Hepatocyte (in vitro differentiated cells): ENCODE results near the gene FER1L5. TPM values are rescaled to one million over a fixed set of nuclear protein-coding genes. Genes with fewer than 3 reads are reported as not detected.

ENCODE experiments used
- DNase-seq: peaks from one replicate; pipeline ENCODE4 v3.0.0-alpha.2; 2016; ENCODE audit warnings: low spot score
- H2AFZ ChIP-seq: fragments of 200-600 bp; sonication (generic); 2 replicates; pipeline ENCODE4 v1.6.0; 2016; ENCODE audit warnings: antibody characterized with exemption, mild to moderate bottlenecking
- H3K27ac ChIP-seq: fragments of 200-600 bp; sonication (generic); 2 replicates; pipeline ENCODE4 v1.5.1; 2016; ENCODE audit warnings: mild to moderate bottlenecking
- H3K27me3 ChIP-seq: fragments of 200-600 bp; sonication (generic); 2 replicates; pipeline ENCODE4 v1.6.1; 2016
- H3K36me3 ChIP-seq: fragments of 200-600 bp; sonication (generic); replicated peaks from 2 replicates; pipeline ENCODE4 v1.5.1; 2016; ENCODE audit warnings: low read depth; ENCODE audit not compliant: insufficient read depth
- H3K4me1 ChIP-seq: fragments of 200-600 bp; sonication (generic); 2 replicates; pipeline ENCODE4 v1.5.1; 2016; ENCODE audit warnings: mild to moderate bottlenecking, moderate library complexity; ENCODE audit not compliant: insufficient read depth
- H3K4me2 ChIP-seq: fragments of 200-600 bp; sonication (generic); 2 replicates; pipeline ENCODE4 v1.6.0; 2016
- H3K4me3 ChIP-seq: fragments of 200-600 bp; sonication (generic); 2 replicates; pipeline ENCODE4 v1.5.1; 2016; ENCODE audit warnings: mild to moderate bottlenecking
- H3K79me2 ChIP-seq: fragments of 200-600 bp; sonication (generic); 2 replicates; pipeline ENCODE4 v1.6.0; 2017; ENCODE audit warnings: mild to moderate bottlenecking
- H3K9me2 ChIP-seq: fragments of 200-600 bp; sonication (generic); replicated peaks from 2 replicates; pipeline ENCODE4 v1.6.0; 2017; ENCODE audit warnings: mild to moderate bottlenecking; ENCODE audit not compliant: insufficient read depth
- H3K9me3 ChIP-seq: fragments of 200-600 bp; sonication (generic); 2 replicates; pipeline ENCODE4 v1.5.1; 2016; ENCODE audit warnings: low read depth, mild to moderate bottlenecking
- H4K20me1 ChIP-seq: fragments of 200-600 bp; sonication (generic); 2 replicates; pipeline ENCODE4 v1.6.0; 2016; ENCODE audit warnings: mild to moderate bottlenecking; ENCODE audit not compliant: insufficient read depth, poor library complexity, severe bottlenecking
- EZH2 ChIP-seq: fragments of 200-600 bp; sonication (generic); IDR thresholded peaks from 2 replicates; pipeline ENCODE4 v1.6.1; 2016; ENCODE audit warnings: antibody characterized with exemption, mild to moderate bottlenecking, borderline replicate concordance
- EZH2phosphoT487 ChIP-seq: fragments of 200-600 bp; sonication (generic); IDR thresholded peaks from one replicate; pipeline ENCODE4 v1.6.1; 2018; ENCODE audit warnings: antibody characterized with exemption, mild to moderate bottlenecking, low read depth, moderate library complexity; ENCODE audit not compliant: unreplicated experiment, severe bottlenecking
- WGBS: methylation state at CpG from one replicate; pipeline ENCODE4 v1.1.6; 2016; ENCODE audit warnings: low lambda C conversion rate; ENCODE audit errors: missing lambda C conversion rate; 5-methylcytosine and 5-hydroxymethylcytosine counted together
- polyA plus RNA-seq: library from polyadenylated mRNA; unstranded; fragments of >200 nt; fragmentation: Nextera tagmentation; extraction: Ambion mirVana; gene quantifications from 2 replicates; pipeline ENCODE4 v1.2.1, GENCODE V29; 2016
- total RNA-seq: library from RNA; depleted of rRNA; stranded (reverse); fragments of >200 nt; gene quantifications from 2 replicates; pipeline ENCODE4 v1.2.3, GENCODE V29; 2014
- TF ChIP-seq, protein P1 (sequence below): fragments of 200-600 bp; sonication (generic); IDR thresholded peaks from 2 replicates; pipeline ENCODE4 v1.5.1; 2016; ENCODE audit warnings: antibody characterized with exemption, mild to moderate bottlenecking; ENCODE audit not compliant: poor library complexity

FER1L5 gene
- total RNA-seq (0.10 and 0.28 TPM in 2 replicates), polyA plus RNA-seq (0.21 and 0.33 TPM in 2 replicates)

DNA sequence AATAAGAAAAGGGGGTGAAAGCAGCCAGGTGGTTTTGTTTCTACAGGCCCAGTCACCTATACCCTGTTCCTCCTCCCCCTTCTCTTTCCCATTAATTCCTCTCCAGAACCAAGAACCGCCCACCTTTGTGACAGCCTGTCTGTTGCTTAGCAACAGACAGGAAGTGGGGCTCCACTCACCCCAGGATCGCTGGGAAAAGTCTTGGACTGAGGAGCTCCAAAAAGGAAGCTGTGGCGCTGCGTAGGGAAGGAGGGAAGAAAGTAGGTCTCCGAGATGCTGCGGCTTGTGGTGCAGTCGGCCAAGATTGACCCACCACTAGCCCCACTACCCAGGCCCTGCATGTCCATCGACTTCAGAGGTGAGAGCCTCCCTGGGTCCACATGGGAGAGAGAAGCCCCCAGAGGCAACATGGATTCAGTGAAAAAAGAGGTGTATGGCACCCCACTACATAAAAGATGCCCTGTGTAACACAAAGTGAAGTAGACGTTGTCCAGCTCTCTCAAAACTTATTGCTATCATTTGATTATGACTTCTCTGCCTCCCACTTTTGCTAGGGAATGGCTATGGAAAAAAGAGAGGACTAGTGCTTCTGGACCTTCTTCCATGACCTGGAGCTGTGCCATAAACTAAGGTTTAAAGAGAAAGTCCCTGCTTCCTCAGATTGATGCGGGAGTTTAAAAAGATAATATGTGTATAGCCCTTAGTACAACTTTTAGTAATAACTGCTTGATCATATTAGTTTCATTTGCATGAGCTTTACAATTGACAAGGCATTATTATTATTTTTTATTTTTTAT, at the start of gene FER1L5:
FER1L5 (plus strand) TSS at position 201 of the 797 bp plus-strand sequence; CDS start at position 274, 73 bp downstream.
- Histone ChIP-seq H3K4me1 (no peaks in the 10 kb centered on the region), H3K36me3 (no peaks in the 10 kb centered on the region), H3K79me2 (peaks cover under 1% of the 10 kb centered on the region), H3K9me2 (no peaks in the 10 kb centered on the region), H3K9me3 (no peaks in the 10 kb centered on the region), H3K27me3 (no peaks in the 10 kb centered on the region), H3K4me3 (no peak within 1 kb of the TSS), H3K4me2 (peak within 1 kb of the TSS; percentile 60), H4K20me1 (no peaks in the 10 kb centered on the region), H2AFZ (peak within 1 kb of the TSS; percentile 22), H3K27ac (no peak within 1 kb of the TSS)
- TF ChIP-seq EZH2phosphoT487 (no peak), EZH2 (no peak)
- TF ChIP-seq, protein P1, sequence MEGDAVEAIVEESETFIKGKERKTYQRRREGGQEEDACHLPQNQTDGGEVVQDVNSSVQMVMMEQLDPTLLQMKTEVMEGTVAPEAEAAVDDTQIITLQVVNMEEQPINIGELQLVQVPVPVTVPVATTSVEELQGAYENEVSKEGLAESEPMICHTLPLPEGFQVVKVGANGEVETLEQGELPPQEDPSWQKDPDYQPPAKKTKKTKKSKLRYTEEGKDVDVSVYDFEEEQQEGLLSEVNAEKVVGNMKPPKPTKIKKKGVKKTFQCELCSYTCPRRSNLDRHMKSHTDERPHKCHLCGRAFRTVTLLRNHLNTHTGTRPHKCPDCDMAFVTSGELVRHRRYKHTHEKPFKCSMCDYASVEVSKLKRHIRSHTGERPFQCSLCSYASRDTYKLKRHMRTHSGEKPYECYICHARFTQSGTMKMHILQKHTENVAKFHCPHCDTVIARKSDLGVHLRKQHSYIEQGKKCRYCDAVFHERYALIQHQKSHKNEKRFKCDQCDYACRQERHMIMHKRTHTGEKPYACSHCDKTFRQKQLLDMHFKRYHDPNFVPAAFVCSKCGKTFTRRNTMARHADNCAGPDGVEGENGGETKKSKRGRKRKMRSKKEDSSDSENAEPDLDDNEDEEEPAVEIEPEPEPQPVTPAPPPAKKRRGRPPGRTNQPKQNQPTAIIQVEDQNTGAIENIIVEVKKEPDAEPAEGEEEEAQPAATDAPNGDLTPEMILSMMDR = no peak
- DNase-seq = peak; percentile 53
- 55% methylated on average over 10 of the region's 10 CpGs for WGBS

DNA sequence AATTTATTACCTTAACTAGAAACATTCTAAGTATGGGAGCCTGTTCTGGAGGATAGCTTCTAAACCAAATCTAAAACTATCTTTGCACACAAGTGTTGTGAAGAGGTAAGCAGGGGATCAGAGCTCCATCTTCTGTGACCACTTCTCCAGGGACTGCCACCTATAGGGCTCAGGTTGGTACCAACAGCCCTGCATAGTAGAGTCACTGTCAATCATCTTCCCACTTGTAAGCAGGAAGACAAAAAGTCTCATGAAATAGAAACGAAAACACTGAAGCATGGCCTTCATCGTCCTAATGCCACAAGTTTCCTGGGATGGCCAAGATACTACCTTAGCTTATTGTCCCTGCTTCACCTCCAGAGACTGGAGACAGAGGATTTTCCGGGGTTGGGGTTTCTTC, 48.3 kb upstream of the FER1L5 start:
- Histone ChIP-seq H3K36me3 (no peaks in the 10 kb centered on the region), H3K9me3 (no peaks in the 10 kb centered on the region), H4K20me1 (no peaks in the 10 kb centered on the region), H3K27me3 (no peaks in the 10 kb centered on the region), H3K4me3 (no peak overlapping the region), H3K4me1 (no peaks in the 10 kb centered on the region), H3K27ac (no peak overlapping the region), H3K79me2 (no peaks in the 10 kb centered on the region), H3K9me2 (no peaks in the 10 kb centered on the region), H2AFZ (no peak overlapping the region), H3K4me2 (no peak overlapping the region)
- TF ChIP-seq EZH2 = no peak
- no peak for TF ChIP-seq EZH2phosphoT487
- TF ChIP-seq, protein P1 = no peak
- WGBS = 93% methylated on average over 3 of the region's 3 CpGs
- no peak for DNase-seq

DNA sequence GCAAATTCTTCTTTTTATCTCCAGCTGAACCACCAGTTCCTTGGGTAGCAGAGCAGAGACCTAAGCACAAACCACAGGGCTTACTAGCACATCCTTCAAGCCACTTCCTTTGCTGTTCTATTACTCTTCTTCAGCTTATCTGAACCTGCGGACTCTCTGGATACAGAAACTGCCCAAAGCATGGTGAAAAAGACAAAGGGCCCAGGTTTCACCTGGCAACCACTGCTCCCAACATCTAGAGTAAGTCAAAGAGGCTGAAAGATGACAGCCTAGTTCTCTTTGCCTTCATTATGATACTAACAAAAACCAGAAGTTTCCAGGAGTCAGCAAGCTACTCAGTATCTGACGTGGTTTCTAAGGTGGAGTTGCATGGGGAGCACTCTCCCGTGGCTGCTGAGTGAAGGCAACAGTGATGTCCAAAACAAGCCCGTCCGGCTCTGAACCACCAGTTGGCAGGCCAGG, 47.8 kb upstream of the FER1L5 start:
- WGBS = 91% methylated on average over 5 of the region's 5 CpGs
- no peak for TF ChIP-seq EZH2
- TF ChIP-seq EZH2phosphoT487 = no peak
- TF ChIP-seq, protein P1 = no peak
- no peak overlapping the region for H2AFZ ChIP-seq
- H3K27me3 ChIP-seq = no peaks in the 10 kb centered on the region
- H3K36me3 ChIP-seq = no peaks in the 10 kb centered on the region
- H3K9me3 ChIP-seq = no peaks in the 10 kb centered on the region
- H3K79me2 ChIP-seq = no peaks in the 10 kb centered on the region
- no peak overlapping the region for H3K4me2 ChIP-seq
- no peak overlapping the region for H3K4me3 ChIP-seq
- H4K20me1 ChIP-seq = no peaks in the 10 kb centered on the region
- H3K27ac ChIP-seq = no peak overlapping the region
- H3K9me2 ChIP-seq = no peaks in the 10 kb centered on the region
- H3K4me1 ChIP-seq = no peaks in the 10 kb centered on the region
- DNase-seq = no peak
